Neural cell (in vitro differentiated cells): ENCODE measurements around the gene CDNF. TPM values are rescaled to one million over a fixed set of nuclear protein-coding genes. Genes with fewer than 3 reads are reported as not detected.

Experiments
- H2AFZ ChIP-seq: fragments of 200-600, 300-800 bp; sonication (generic), shearing (Covaris generic); 2 replicates; pipeline ENCODE4 v1.6.0; 2014; ENCODE audit warnings: low read depth, mild to moderate bottlenecking, antibody characterized with exemption, low read length, moderate library complexity
- H3F3A ChIP-seq: fragments of 200-600 bp; shearing (Covaris generic); 2 replicates; pipeline ENCODE4 v1.6.1; 2016; ENCODE audit warnings: mild to moderate bottlenecking, moderate library complexity, mixed read lengths, antibody characterized with exemption, low read length; ENCODE audit not compliant: insufficient read depth, poor library complexity, severe bottlenecking
- H3K27ac ChIP-seq: fragments of 200-600, 300-800 bp; sonication (generic), shearing (Covaris generic); 2 replicates; pipeline ENCODE4 v1.5.1; 2014; ENCODE audit warnings: mild to moderate bottlenecking, low read length, moderate library complexity
- H3K27me3 ChIP-seq: fragments of 300-800, 200-600 bp; sonication (generic), shearing (Covaris generic); 2 replicates; pipeline ENCODE4 v1.6.0; 2014; ENCODE audit warnings: mild to moderate bottlenecking, low read depth, low read length, moderate library complexity; ENCODE audit not compliant: insufficient read depth
- H3K36me3 ChIP-seq: fragments of 300-800, 200-600 bp; sonication (generic), shearing (Covaris generic); 2 replicates; pipeline ENCODE4 v1.5.1; 2014; ENCODE audit warnings: mild to moderate bottlenecking, antibody characterized with exemption, low read length, moderate library complexity; ENCODE audit not compliant: insufficient read depth
- H3K4me2 ChIP-seq: fragments of 300-800, 200-600 bp; sonication (generic), shearing (Covaris generic); 2 replicates; pipeline ENCODE4 v1.6.0; 2014; ENCODE audit warnings: mild to moderate bottlenecking, low read length
- H3K4me3 ChIP-seq: fragments of 300-800, 200-600 bp; sonication (generic), shearing (Covaris generic); 2 replicates; pipeline ENCODE4 v1.5.1; 2014; ENCODE audit warnings: mild to moderate bottlenecking, low read length, moderate library complexity
- H3K79me2 ChIP-seq: fragments of 200-600 bp; shearing (Covaris generic); replicated peaks from 2 replicates; pipeline ENCODE4 v1.6.0; 2014; ENCODE audit warnings: mild to moderate bottlenecking, low read length, moderate library complexity; ENCODE audit not compliant: insufficient read depth
- H3K9ac ChIP-seq: fragments of 300-800, 200-600 bp; sonication (generic), shearing (Covaris generic); 2 replicates; pipeline ENCODE4 v1.6.1; 2016; ENCODE audit warnings: mild to moderate bottlenecking, low read length, mixed read lengths
- H3K9me2 ChIP-seq: fragments of 200-600 bp; shearing (Covaris generic); 2 replicates; pipeline ENCODE4 v1.6.1; 2016; ENCODE audit warnings: mild to moderate bottlenecking, low read length, mixed read lengths; ENCODE audit not compliant: insufficient read depth
- H3K9me3 ChIP-seq: fragments of 200-600, 300-800 bp; sonication (generic), shearing (Covaris generic); 2 replicates; pipeline ENCODE4 v1.6.1; 2016; ENCODE audit warnings: mild to moderate bottlenecking, mixed run types, low read length, moderate library complexity, mixed read lengths
- H4K20me1 ChIP-seq: fragments of 200-600 bp; shearing (Covaris generic); 2 replicates; pipeline ENCODE4 v1.6.1; 2016; ENCODE audit warnings: mild to moderate bottlenecking, mixed run types; ENCODE audit not compliant: insufficient read depth
- EP300 ChIP-seq: fragments of 450-650 bp; conservative IDR thresholded peaks from 2 replicates; pipeline ENCODE4 v1.6.1; 2014; ENCODE audit warnings: antibody characterized with exemption, mild to moderate bottlenecking, moderate library complexity; ENCODE audit not compliant: poor library complexity, severe bottlenecking
- EZH2 ChIP-seq: fragments of 200-600, 300-800 bp; shearing (Covaris generic), sonication (generic); IDR thresholded peaks from 2 replicates; pipeline ENCODE4 v1.6.1; 2014; ENCODE audit warnings: antibody characterized with exemption, low read length, borderline replicate concordance, mild to moderate bottlenecking; ENCODE audit not compliant: insufficient read depth, poor library complexity, severe bottlenecking
- MXI1 ChIP-seq: fragments of 450-650 bp; conservative IDR thresholded peaks from 2 replicates; pipeline ENCODE4 v1.6.1; 2014; ENCODE audit warnings: antibody characterized with exemption, mild to moderate bottlenecking; ENCODE audit not compliant: poor library complexity, severe bottlenecking
- POLR2AphosphoS5 ChIP-seq: IDR thresholded peaks from 2 replicates; pipeline ENCODE4 v1.6.1; 2012
- RAD21 ChIP-seq: fragments of 450-650 bp; conservative IDR thresholded peaks from 2 replicates; pipeline ENCODE4 v1.6.1; 2014; ENCODE audit warnings: antibody characterized with exemption, mild to moderate bottlenecking, moderate library complexity
- SMC3 ChIP-seq: fragments of 450-650 bp; conservative IDR thresholded peaks from 2 replicates; pipeline ENCODE4 v1.6.1; 2014; ENCODE audit warnings: antibody characterized with exemption, mild to moderate bottlenecking, moderate library complexity; ENCODE audit not compliant: poor library complexity
- TAF1 ChIP-seq: IDR thresholded peaks from 2 replicates; pipeline ENCODE4 v1.6.1; 2012; ENCODE audit warnings: low read depth
- polyA plus RNA-seq: library from polyadenylated mRNA; depleted of rRNA; stranded (reverse); fragments of >200 nt; gene quantifications from 2 replicates; pipeline ENCODE4 v1.2.3, GENCODE V29; 2014
- TF ChIP-seq, protein P1 (sequence below): IDR thresholded peaks from 2 replicates; pipeline ENCODE4 v1.6.1; 2012; ENCODE audit warnings: borderline replicate concordance
- TF ChIP-seq, protein P2 (sequence below): fragments of 450-650 bp; IDR thresholded peaks from 2 replicates; pipeline ENCODE4 v1.5.1; 2014; ENCODE audit warnings: antibody characterized with exemption, mild to moderate bottlenecking, moderate library complexity; ENCODE audit not compliant: poor library complexity, severe bottlenecking

CDNF gene
- polyA plus RNA-seq, 1 donor from 2014 or later, result 1.5 TPM

DNA sequence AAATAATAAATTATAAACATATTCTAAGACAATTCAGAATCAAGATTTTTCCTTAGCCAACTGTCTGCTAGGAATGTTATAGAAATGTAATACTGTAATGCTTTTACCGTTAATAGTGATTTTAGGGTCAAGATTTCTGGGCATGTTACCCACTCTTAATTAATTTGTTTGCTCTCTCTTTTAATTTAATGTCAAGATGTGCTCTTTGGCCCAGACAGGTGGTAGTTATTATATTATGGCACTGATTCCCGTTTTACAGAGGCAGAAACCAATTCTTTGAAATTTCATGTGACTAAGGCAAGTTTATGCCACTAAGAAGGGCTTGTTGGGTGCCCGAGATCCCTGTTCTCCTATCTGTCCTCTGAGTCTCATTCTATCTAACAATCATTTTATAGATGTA is 62.2 kb downstream of the CDNF start:
- Histone ChIP-seq H3K79me2 (no peaks in the 10 kb centered on the region), H4K20me1 (no peaks in the 10 kb centered on the region), H3K36me3 (no peaks in the 10 kb centered on the region), H3K9me3 (no peaks in the 10 kb centered on the region), H3K9me2 (no peaks in the 10 kb centered on the region), H3K4me3 (no peak overlapping the region), H3K27me3 (no peaks in the 10 kb centered on the region), H3K27ac (no peak overlapping the region), H2AFZ (no peak overlapping the region), H3K4me2 (no peak overlapping the region), H3F3A (no peaks in the 10 kb centered on the region), H3K9ac (no peak overlapping the region)
- TF ChIP-seq RAD21, result no peak
- TF ChIP-seq SMC3, result no peak
- TF ChIP-seq, protein P1, sequence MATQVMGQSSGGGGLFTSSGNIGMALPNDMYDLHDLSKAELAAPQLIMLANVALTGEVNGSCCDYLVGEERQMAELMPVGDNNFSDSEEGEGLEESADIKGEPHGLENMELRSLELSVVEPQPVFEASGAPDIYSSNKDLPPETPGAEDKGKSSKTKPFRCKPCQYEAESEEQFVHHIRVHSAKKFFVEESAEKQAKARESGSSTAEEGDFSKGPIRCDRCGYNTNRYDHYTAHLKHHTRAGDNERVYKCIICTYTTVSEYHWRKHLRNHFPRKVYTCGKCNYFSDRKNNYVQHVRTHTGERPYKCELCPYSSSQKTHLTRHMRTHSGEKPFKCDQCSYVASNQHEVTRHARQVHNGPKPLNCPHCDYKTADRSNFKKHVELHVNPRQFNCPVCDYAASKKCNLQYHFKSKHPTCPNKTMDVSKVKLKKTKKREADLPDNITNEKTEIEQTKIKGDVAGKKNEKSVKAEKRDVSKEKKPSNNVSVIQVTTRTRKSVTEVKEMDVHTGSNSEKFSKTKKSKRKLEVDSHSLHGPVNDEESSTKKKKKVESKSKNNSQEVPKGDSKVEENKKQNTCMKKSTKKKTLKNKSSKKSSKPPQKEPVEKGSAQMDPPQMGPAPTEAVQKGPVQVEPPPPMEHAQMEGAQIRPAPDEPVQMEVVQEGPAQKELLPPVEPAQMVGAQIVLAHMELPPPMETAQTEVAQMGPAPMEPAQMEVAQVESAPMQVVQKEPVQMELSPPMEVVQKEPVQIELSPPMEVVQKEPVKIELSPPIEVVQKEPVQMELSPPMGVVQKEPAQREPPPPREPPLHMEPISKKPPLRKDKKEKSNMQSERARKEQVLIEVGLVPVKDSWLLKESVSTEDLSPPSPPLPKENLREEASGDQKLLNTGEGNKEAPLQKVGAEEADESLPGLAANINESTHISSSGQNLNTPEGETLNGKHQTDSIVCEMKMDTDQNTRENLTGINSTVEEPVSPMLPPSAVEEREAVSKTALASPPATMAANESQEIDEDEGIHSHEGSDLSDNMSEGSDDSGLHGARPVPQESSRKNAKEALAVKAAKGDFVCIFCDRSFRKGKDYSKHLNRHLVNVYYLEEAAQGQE, result no peak
- no peak for TF ChIP-seq POLR2AphosphoS5
- no peak for TF ChIP-seq MXI1

DNA sequence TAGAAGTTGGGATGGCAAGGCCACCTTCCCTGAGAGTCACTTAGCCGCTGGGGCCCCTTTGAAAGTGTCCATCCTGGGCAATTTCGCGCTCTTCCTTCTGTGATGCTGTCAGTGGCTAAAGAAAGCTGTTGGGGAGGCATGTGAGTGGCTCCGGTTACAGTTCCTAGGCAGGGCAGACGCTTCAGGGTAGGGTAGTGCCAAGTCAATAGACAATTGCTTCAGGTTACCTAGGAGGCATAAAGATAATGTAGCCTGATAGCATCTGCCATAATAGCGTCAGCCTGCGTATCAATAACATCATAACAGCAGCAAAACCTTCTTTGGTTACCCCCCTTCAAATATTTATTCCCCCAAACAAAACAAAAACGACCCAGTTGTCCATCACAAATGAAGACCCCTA is 63.0 kb downstream of the CDNF start, which contains the start of gene FAM107B:
Gene FAM107B (minus strand): TSS at position 101 of the 400 bp plus-strand sequence. CDS start 234 bp downstream, outside the sequence.
- no peaks in the 10 kb centered on the region for H3K9me2 ChIP-seq
- H3K9ac ChIP-seq, result no peak within 1 kb of the TSS
- no peaks in the 10 kb centered on the region for H3K27me3 ChIP-seq
- no peak for TF ChIP-seq POLR2AphosphoS5
- no peak for TF ChIP-seq SMC3
- TF ChIP-seq, protein P2, sequence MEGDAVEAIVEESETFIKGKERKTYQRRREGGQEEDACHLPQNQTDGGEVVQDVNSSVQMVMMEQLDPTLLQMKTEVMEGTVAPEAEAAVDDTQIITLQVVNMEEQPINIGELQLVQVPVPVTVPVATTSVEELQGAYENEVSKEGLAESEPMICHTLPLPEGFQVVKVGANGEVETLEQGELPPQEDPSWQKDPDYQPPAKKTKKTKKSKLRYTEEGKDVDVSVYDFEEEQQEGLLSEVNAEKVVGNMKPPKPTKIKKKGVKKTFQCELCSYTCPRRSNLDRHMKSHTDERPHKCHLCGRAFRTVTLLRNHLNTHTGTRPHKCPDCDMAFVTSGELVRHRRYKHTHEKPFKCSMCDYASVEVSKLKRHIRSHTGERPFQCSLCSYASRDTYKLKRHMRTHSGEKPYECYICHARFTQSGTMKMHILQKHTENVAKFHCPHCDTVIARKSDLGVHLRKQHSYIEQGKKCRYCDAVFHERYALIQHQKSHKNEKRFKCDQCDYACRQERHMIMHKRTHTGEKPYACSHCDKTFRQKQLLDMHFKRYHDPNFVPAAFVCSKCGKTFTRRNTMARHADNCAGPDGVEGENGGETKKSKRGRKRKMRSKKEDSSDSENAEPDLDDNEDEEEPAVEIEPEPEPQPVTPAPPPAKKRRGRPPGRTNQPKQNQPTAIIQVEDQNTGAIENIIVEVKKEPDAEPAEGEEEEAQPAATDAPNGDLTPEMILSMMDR, result no peak
- no peak for TF ChIP-seq TAF1
- TF ChIP-seq EP300, result no peak
- no peak for TF ChIP-seq RAD21
- no peak for TF ChIP-seq MXI1
- TF ChIP-seq EZH2, result no peak
- TF ChIP-seq, protein P1, result no peak
- H3K9me3 ChIP-seq, result no peaks in the 10 kb centered on the region
- H3K27ac ChIP-seq, result no peak within 1 kb of the TSS
- no peak within 1 kb of the TSS for H2AFZ ChIP-seq
- no peaks in the 10 kb centered on the region for H3F3A ChIP-seq
- H3K4me2 ChIP-seq, result no peak within 1 kb of the TSS
- no peaks in the 10 kb centered on the region for H3K36me3 ChIP-seq
- no peaks in the 10 kb centered on the region for H4K20me1 ChIP-seq
- H3K4me3 ChIP-seq, result no peak within 1 kb of the TSS
- H3K79me2 ChIP-seq, result no peaks in the 10 kb centered on the region
